PC-9 (cell line): ENCODE data around the gene IDH3B.

Experiments used
- EZH2 ChIP-seq: fragments of 200-600 bp; sonication (generic); IDR thresholded peaks from 2 replicates; pipeline ENCODE4 v1.8.0; 2017; ENCODE audit warnings: antibody characterized with exemption, low read depth
- TF ChIP-seq, protein P1 (sequence below): fragments of 200-600 bp; sonication (generic); conservative IDR thresholded peaks from 2 replicates; pipeline ENCODE4 v1.6.1; 2017; ENCODE audit warnings: mixed run types, antibody characterized with exemption, mild to moderate bottlenecking, moderate library complexity

DNA sequence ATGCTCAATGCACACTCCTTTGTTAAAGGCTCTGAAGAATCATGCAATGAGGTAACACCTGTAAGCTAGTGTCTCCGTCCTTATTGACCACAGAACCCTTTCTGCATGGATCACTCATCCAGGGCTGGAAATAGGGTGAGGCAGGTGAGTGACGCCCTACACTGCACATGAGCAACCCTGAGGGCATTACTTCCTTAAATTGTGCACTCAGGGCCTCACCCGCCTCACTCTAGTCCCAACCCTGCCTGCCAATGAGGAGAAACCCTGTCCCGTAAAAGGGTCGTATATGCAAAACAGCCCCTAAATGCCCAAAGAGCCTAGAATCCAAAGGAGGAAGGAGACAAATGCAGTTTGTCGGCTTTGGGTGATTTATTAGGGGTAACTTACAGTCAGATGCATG, 45.2 kb downstream of the IDH3B start:
- TF ChIP-seq, protein P1, sequence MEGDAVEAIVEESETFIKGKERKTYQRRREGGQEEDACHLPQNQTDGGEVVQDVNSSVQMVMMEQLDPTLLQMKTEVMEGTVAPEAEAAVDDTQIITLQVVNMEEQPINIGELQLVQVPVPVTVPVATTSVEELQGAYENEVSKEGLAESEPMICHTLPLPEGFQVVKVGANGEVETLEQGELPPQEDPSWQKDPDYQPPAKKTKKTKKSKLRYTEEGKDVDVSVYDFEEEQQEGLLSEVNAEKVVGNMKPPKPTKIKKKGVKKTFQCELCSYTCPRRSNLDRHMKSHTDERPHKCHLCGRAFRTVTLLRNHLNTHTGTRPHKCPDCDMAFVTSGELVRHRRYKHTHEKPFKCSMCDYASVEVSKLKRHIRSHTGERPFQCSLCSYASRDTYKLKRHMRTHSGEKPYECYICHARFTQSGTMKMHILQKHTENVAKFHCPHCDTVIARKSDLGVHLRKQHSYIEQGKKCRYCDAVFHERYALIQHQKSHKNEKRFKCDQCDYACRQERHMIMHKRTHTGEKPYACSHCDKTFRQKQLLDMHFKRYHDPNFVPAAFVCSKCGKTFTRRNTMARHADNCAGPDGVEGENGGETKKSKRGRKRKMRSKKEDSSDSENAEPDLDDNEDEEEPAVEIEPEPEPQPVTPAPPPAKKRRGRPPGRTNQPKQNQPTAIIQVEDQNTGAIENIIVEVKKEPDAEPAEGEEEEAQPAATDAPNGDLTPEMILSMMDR = no peak
- TF ChIP-seq EZH2 = no peak
